K562 (cell line): ENCODE data around the gene DEPDC1. TPM values are rescaled to one million over a fixed set of nuclear protein-coding genes. Genes with fewer than 3 reads are reported as not detected.

Experiments used
- ATAC-seq: fragments of 200-7000 bp; cut with Tn5 transposase; 3 replicates; pipeline ENCODE4 v1.9.1; 2020; ENCODE audit warnings: moderate library complexity
- BruUV-seq: library from RNA; stranded (reverse); fragments of 400-500 nt; replicated peaks from 2 replicates; lab custom pipeline; 2021; lab: Mats Ljungman, UMichigan
- CTCF ChIA-PET: fragments of 300-600 bp; formaldehyde crosslinking; extraction: SDS; loops from one replicate; lab custom pipeline; 2021; ENCODE audit warnings: low intra/inter-chr PET ratio; lab: Yijun Ruan, JAX
- POLR2A ChIA-PET: fragments of 300-600, 350-650 bp; sonication (Branson Sonifier 250); formaldehyde crosslinking; extraction: SDS; loops from one replicate; lab custom pipeline; 2021; ENCODE audit warnings: antibody characterized with exemption, inconsistent platforms; lab: Yijun Ruan, JAX
- DNase-seq, 4 experiments: peaks; one replicate each; pipeline versions ENCODE4 v3.0.0 to v3.0.0-alpha.2; 2011 to 2018; ENCODE audit warnings: low spot score in 3 of 4, mixed read lengths in 3 of 4; ENCODE audit errors: extremely low read depth in 1 of 4
- FAIRE-seq: peaks from 2 replicates; lab custom pipeline; 2011; peaks lifted over from hg19 to GRCh38; lab: Jason Lieb, UNC
- H2AFZ ChIP-seq: 2 replicates; pipeline ENCODE4 v1.6.0; 2011; ENCODE audit warnings: low read depth, low read length, control low read depth, inconsistent platforms
- H3K27ac ChIP-seq: fragments of 200-600 bp; 3 replicates; pipeline ENCODE4 v1.8.0; 2011; ENCODE audit warnings: low read depth, mild to moderate bottlenecking, control low read depth, inconsistent platforms, low read length, moderate library complexity, mixed read lengths; ENCODE audit errors: extremely low read depth
- H3K27me3 ChIP-seq, 2 experiments: fragments of 300-600 bp in 1 of 2; 2 replicates in 1 of 2; 3 replicates in 1 of 2; pipeline versions ENCODE4 v1.6.0 to v1.8.0; 2011; ENCODE audit warnings: inconsistent platforms in 2 of 2, low read length in 2 of 2, mild to moderate bottlenecking in 1 of 2, mixed read lengths in 1 of 2, moderate library complexity in 1 of 2; ENCODE audit not compliant: control insufficient read depth in 2 of 2, insufficient read depth in 2 of 2
- H3K36me3 ChIP-seq: fragments of 300-600 bp; 3 replicates; pipeline ENCODE4 v1.8.0; 2011; ENCODE audit warnings: mild to moderate bottlenecking, low read length, inconsistent platforms; ENCODE audit not compliant: control insufficient read depth, insufficient read depth
- H3K4me1 ChIP-seq, 2 experiments: fragments of 200-600 bp in 1 of 2; replicated peaks in 1 of 2; 2 replicates in 1 of 2; 3 replicates in 1 of 2; pipeline versions ENCODE4 v1.5.1 to v1.8.0; 2011; ENCODE audit warnings: inconsistent platforms in 2 of 2, low read length in 2 of 2, mild to moderate bottlenecking in 1 of 2, mixed read lengths in 1 of 2, moderate library complexity in 1 of 2; ENCODE audit not compliant: control insufficient read depth in 2 of 2, insufficient read depth in 2 of 2
- H3K4me2 ChIP-seq: 2 replicates; pipeline ENCODE4 v1.6.1; 2011; ENCODE audit warnings: low read length, control low read depth, inconsistent platforms, mixed read lengths; ENCODE audit not compliant: insufficient read depth
- H3K4me3 ChIP-seq: fragments of 200-600 bp; sonication (generic), shearing (Covaris generic); 2 replicates; pipeline ENCODE4 v1.5.1; 2016; ENCODE audit warnings: control low read depth, inconsistent platforms
- H3K79me2 ChIP-seq: fragments of 200-600 bp; 3 replicates; pipeline ENCODE4 v1.8.0; 2011; ENCODE audit warnings: low read length, inconsistent platforms; ENCODE audit not compliant: control insufficient read depth, insufficient read depth
- H3K9ac ChIP-seq, 2 experiments: 2 replicates each; pipeline versions ENCODE4 v1.6.0 to v1.6.1; 2011; ENCODE audit warnings: low read depth in 2 of 2, low read length in 2 of 2, control low read depth in 1 of 2, inconsistent platforms in 1 of 2, mild to moderate bottlenecking in 1 of 2, mixed read lengths in 1 of 2; ENCODE audit not compliant: insufficient read depth in 1 of 2
- H3K9me1 ChIP-seq: one replicate; pipeline ENCODE4 v1.6.0; 2011; ENCODE audit warnings: inconsistent platforms, mild to moderate bottlenecking, low read length, moderate library complexity; ENCODE audit not compliant: control insufficient read depth, insufficient read depth
- H3K9me3 ChIP-seq: replicated peaks from 2 replicates; pipeline ENCODE4 v1.5.1; 2011; ENCODE audit warnings: low read depth, low read length, inconsistent platforms; ENCODE audit not compliant: control insufficient read depth, insufficient read depth
- H4K20me1 ChIP-seq: replicated peaks from 2 replicates; pipeline ENCODE4 v1.6.1; 2011; ENCODE audit warnings: low read length, inconsistent platforms, mixed read lengths; ENCODE audit not compliant: control insufficient read depth, insufficient read depth
- KDM4B ChIP-seq, 2 experiments: fragments of 450-650 bp in 1 of 2; sonication (generic) in 1 of 2; IDR thresholded peaks; 2 replicates each; pipeline ENCODE4 v1.6.1; 2016 to 2017; ENCODE audit warnings: borderline replicate concordance in 2 of 2, antibody characterized with exemption in 1 of 2, low read depth in 1 of 2, mild to moderate bottlenecking in 1 of 2
- PHB2 ChIP-seq: fragments of 450-650 bp; IDR thresholded peaks from 2 replicates; pipeline ENCODE4 v1.6.1; 2017; ENCODE audit warnings: low read depth
- RBM25 ChIP-seq: fragments of 200-400 bp; formaldehyde crosslinking; IDR thresholded peaks from 2 replicates; pipeline ENCODE4 v1.6.1; 2018; ENCODE audit warnings: low read length, low read depth, moderate library complexity; ENCODE audit not compliant: severe bottlenecking
- WGBS: fragments of 100-300 bp; shearing (Covaris generic); methylation state at CpG from one replicate; pipeline ENCODE4 v1.1.6; 2016; ENCODE audit warnings: low coverage, mixed read lengths; ENCODE audit not compliant: insufficient coverage; ENCODE audit errors: missing lambda C conversion rate; 5-methylcytosine and 5-hydroxymethylcytosine counted together
- in situ Hi-C: fragments of 300-500 bp; cut with MboI; formaldehyde crosslinking; loops from 4 replicates; pipeline ENCODE4 v1.15.0; 2018; ENCODE audit warnings: inconsistent platforms, mixed read lengths
- intact Hi-C: fragments of 100-400 bp; cut with micrococcal nuclease; formaldehyde crosslinking; loops from 2 replicates; pipeline ENCODE4 v1.14.2; 2022
- polyA plus RNA-seq, 8 experiments: library from polyadenylated mRNA; depleted of rRNA in 4 of 8; stranded (reverse) in 5 of 8; unstranded in 3 of 8; fragments of >200 nt; fragmentation: Nextera tagmentation in 2 of 8; fragmentation: Illumina TruSeq in 1 of 8; extraction: Ambion mirVana in 2 of 8; extraction: Trizol in 1 of 8; gene quantifications; 2 replicates each; pipeline versions ENCODE4 v1.2.1 to v1.2.3, GENCODE V29; 2011 to 2014; ENCODE audit warnings: inconsistent platforms in 1 of 8, missing spikeins in 1 of 8
- total RNA-seq, 7 experiments: library from RNA; depleted of rRNA in 6 of 7; stranded (reverse); fragments of >200 nt in 6 of 7; fragmentation: Illumina TruSeq in 2 of 7; extraction: Trizol in 2 of 7; gene quantifications; 2 replicates each; pipeline versions ENCODE4 v1.2.1 to v1.2.3, GENCODE V29; 2011 to 2021; ENCODE audit warnings: low replicate concordance in 1 of 7
- TF ChIP-seq, protein P1 (sequence below): fragments of 450-650 bp; formaldehyde crosslinking; IDR thresholded peaks from 2 replicates; pipeline ENCODE4 v1.4.0; 2020; ENCODE audit warnings: mild to moderate bottlenecking, mixed read lengths

DEPDC1 gene
- total and polyA plus RNA-seq, 9 of the 15 experiments (the other 6 are each of a cell fraction or from before 2014, with no cell fraction given) = 9.9 to 28.3 (median 17.8) TPM

DNA sequence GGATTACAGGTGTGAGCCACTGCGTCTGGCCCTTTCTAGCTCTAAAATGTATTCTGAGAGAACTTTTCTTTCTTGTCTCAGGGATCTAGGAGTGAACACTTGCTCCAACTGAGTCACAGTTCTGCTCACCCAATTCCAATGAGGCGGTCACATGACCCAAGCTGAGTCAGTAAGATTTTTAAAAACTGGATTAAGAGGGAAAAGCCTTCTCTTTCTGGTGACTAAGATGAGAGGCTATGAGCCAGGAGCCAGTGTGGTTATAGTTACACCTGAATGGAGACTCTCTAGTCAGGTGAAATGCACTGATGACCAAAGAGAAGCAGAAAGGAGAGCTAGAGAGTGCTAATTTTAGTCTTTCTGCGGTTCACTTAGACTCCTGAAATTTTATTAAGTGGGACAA lies 9.5 kb upstream of the DEPDC1 start:
- no peaks in the 10 kb centered on the region for H3K9me1 ChIP-seq
- WGBS = 0% methylated on average over 3 of the region's 3 CpGs

DNA sequence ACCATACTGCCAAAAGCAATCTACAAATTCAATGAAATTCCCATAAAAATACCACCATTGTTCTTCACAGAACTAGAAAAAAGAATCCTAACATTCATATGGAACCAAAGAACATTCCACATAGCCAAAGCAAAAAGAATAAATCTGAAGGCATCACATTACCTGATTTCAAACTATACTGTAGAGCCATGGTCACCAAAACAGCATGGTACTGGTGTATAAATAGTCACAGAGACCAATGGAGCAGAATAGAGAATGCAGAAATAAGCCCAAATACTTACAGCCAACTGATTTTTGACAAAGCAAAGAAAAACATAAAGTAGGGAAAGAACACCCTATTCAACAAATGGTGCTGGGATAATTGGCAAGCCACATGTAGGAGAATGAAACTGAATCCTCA lies 6.2 kb upstream of the DEPDC1 start:
- CTCF ChIA-PET = no interaction called here
- no peak overlapping the region for H2AFZ ChIP-seq
- H3K79me2 ChIP-seq = no peaks in the 10 kb centered on the region

More for the DNA sequence above, 9.5 kb upstream of the DEPDC1 start:
- intact Hi-C loops (no loop called here), in situ Hi-C loops (no loop called here)
- no peak overlapping the region for H2AFZ ChIP-seq
- H4K20me1 ChIP-seq = no peaks in the 10 kb centered on the region
- TF ChIP-seq, protein P1, sequence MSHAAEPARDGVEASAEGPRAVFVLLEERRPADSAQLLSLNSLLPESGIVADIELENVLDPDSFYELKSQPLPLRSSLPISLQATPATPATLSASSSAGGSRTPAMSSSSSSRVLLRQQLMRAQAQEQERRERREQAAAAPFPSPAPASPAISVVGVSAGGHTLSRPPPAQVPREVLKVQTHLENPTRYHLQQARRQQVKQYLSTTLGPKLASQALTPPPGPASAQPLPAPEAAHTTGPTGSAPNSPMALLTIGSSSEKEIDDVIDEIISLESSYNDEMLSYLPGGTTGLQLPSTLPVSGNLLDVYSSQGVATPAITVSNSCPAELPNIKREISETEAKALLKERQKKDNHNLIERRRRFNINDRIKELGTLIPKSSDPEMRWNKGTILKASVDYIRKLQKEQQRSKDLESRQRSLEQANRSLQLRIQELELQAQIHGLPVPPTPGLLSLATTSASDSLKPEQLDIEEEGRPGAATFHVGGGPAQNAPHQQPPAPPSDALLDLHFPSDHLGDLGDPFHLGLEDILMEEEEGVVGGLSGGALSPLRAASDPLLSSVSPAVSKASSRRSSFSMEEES (CRISPR knock-in tag) = 0 out of 2 replicates have a peak, but pooled peaks have one; percentile 21
- no peak for TF ChIP-seq KDM4B (IDR thresholded peaks at IDR 0.05; ENCODE audit: borderline replicate concordance in 2 of 2, low read depth in 1 of 2)
- no peaks in the 10 kb centered on the region for H3K27me3 ChIP-seq
- ATAC-seq (no peak), DNase-seq (no peak), FAIRE-seq (no peak)
- H3K4me3 ChIP-seq = no peak overlapping the region
- no peak overlapping the region for H3K4me2 ChIP-seq
- H3K9me3 ChIP-seq = no peaks in the 10 kb centered on the region
- POLR2A ChIA-PET = no interaction called here
- no peak overlapping the region for H3K27ac ChIP-seq
- CTCF ChIA-PET = no interaction called here
- H3K36me3 ChIP-seq = no peaks in the 10 kb centered on the region
- no peaks in the 10 kb centered on the region for H3K4me1 ChIP-seq
- no peaks in the 10 kb centered on the region for H3K79me2 ChIP-seq
- no peak overlapping the region for H3K9ac ChIP-seq
- no TSS peak for BruUV-seq

More for the DNA sequence above, 6.2 kb upstream of the DEPDC1 start:
- no peak overlapping the region for H3K9ac ChIP-seq
- in situ Hi-C loops = no loop called here
- no peak overlapping the region for H3K4me2 ChIP-seq
- H3K27me3 ChIP-seq = no peaks in the 10 kb centered on the region
- H3K4me3 ChIP-seq = no peak overlapping the region
- H3K4me1 ChIP-seq = no peaks in the 10 kb centered on the region
- intact Hi-C loops = no loop called here
- no peak for FAIRE-seq
- POLR2A ChIA-PET = no interaction called here
- no peaks in the 10 kb centered on the region for H3K9me1 ChIP-seq
- DNase-seq = no peak
- no peak for ATAC-seq
- no peak overlapping the region for H3K27ac ChIP-seq
- no peaks in the 10 kb centered on the region for H3K36me3 ChIP-seq
- no peaks in the 10 kb centered on the region for H3K9me3 ChIP-seq
- no TSS peak for BruUV-seq
- H4K20me1 ChIP-seq = no peaks in the 10 kb centered on the region
- TF ChIP-seq PHB2 = no peak
- TF ChIP-seq RBM25 = peak; percentile 53
